Measurements from ENCODE around the gene NTM. TPM values are rescaled to one million over a fixed set of nuclear protein-coding genes. Genes with fewer than 3 reads are reported as not detected.

Gene NTM
- total RNA-seq, 1 donor from 2014 or later = not detected

DNA sequence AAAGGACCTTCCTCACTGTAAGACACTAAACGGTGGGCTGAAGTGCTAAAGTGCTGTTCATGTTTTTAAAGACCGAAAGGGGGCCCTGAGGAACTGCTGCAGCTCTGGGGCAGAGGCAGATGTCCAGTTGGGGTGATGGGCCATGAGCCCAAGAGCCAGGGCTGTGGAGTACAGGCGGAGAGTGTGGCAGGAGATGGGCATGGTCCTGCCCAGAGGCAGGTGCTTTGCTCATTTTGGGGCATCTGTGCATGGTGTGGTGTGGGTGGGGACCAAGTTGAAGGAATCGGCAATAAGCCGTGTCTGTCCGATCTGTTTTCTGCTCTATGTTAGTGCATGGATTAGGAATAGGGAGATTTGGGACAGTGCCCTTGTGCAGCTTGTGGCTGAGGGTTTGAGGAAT is 258.3 kb downstream of the NTM start:
- ATAC-seq (no peak), DNase-seq (ENCODE audit: low spot score) (no peak)

GRCh38 chr11:131629925-131630540 is 259.6 kb downstream of the NTM start:
- DNase-seq (ENCODE audit: low spot score) (no peak), ATAC-seq (no peak)

- ATAC-seq (no peak), DNase-seq (ENCODE audit: low spot score) (no peak)
Measured at GRCh38 chr11:131632971-131633370, 262.6 kb downstream of the NTM start.

- DNase-seq (ENCODE audit: low spot score) (no peak), ATAC-seq (no peak)
Measured at GRCh38 chr11:131633921-131634715, 263.7 kb downstream of the NTM start.

DNA sequence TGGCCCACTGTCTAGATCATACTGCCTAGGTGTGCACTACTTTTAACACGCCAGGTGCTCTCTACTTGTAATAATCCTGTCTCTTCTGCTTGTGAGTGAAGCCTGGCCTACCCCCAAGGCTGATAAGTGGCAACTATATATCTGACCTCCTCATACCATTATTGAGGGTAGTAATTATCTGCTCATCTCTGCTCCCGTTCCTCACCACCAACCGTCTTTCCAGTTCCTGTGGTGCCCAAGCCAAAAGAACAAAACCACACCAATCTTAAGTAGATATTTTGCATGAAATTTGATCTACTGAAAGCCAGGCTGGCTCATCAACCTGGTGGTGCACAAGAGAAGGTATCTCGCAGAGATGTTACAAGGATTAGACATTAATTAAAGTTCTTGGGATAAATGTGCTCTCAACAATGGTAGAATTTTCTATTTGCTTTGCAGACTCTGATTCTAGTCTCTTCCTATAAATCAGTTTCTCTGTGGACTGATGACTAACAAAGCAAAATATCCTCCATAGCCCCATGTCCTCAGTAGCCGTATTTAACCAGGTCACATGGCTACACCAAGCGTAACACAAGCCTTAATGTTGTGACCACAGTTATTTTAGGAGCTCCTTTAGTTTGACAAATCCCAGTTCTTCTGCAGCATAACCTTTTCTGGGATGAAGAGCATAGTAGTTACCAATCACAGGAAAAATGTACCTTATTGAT is 267.2 kb downstream of the NTM start:
- DNase-seq (ENCODE audit: low spot score) (no peak), ATAC-seq (no peak)

- ATAC-seq = no peak
- DNase-seq (ENCODE audit: low spot score) = no peak
Measured at GRCh38 chr11:131638889-131639288, 268.5 kb downstream of the NTM start.

GRCh38 chr11:131640320-131640719 is 269.9 kb downstream of the NTM start:
- no peak for DNase-seq (ENCODE audit: low spot score)
- ATAC-seq = no peak

- ATAC-seq = no peak
- DNase-seq (ENCODE audit: low spot score) = no peak
Measured at GRCh38 chr11:131642756-131643531, 272.5 kb downstream of the NTM start.

GRCh38 chr11:131644204-131644795 is 273.9 kb downstream of the NTM start:
- DNase-seq (ENCODE audit: low spot score) (no peak), ATAC-seq (no peak)

DNA sequence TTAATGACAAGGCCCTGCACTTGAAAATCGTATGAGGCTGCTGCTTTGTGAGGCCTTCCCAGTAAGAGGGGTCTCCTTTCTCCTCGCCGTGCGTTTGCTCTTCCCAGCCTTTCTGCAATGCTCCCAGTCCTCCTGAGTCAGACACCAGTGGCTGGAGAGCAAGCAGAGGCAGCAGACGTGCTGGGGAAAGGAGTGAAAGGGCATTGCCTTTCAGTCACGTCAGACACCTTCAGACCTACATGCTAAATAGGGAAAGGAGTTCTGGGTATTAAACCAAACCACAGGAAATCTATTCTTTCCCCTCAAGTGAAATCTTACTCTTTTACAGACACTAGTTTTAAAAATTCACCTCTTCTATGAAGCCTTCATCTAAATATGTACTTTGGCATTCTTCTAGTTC is 274.8 kb downstream of the NTM start:
- ATAC-seq (no peak), DNase-seq (ENCODE audit: low spot score) (no peak)

DNA sequence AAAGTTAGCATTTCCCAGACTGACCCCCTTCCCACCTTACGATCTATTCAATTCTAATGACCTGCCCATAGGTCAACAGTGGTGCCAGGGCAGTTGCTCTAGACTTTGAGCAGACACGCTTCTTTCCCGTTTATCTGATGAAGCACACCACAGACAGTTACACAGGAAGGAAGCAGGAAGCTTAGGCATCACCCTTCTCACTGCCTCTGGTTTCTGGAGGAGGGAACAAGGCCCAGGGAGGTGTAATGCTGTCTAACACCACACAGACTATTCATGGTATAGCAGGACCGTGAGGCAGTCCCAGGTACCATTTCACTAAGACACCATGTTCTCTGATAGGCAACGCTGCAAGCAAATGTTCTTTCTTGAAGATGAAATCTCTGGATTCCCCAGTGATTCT is 279.4 kb downstream of the NTM start:
- ATAC-seq = no peak

DNA sequence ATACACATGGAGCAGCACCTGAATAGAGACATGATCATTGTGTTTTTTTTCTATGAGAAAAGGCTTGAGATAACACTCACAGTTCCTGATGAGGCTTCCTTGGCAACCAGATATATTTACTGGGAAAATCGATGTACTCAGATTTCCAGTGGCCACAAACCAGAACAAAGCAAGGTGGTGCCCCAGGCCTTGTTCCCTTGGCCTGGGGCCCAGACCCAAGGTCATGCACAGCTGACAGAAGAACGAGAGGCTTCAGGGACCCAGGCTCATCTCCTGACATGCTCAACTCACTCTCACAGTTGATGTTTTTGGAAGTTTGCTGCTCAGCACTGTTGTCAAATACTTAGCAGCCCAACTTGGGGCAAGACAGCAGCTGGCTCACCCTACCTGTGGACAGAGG is 281.8 kb downstream of the NTM start:
- DNase-seq (ENCODE audit: low spot score) (no peak), ATAC-seq (no peak)

More for the DNA sequence above, 279.4 kb downstream of the NTM start:
- DNase-seq (ENCODE audit: low spot score) = no peak

GRCh38 chr11:131653260-131653659 is 282.8 kb downstream of the NTM start:
- ATAC-seq (no peak), DNase-seq (ENCODE audit: low spot score) (no peak)

GRCh38 chr11:131654849-131655248 is 284.4 kb downstream of the NTM start:
- DNase-seq (ENCODE audit: low spot score) = no peak
- no peak for ATAC-seq

GRCh38 chr11:131656179-131656838 is 285.9 kb downstream of the NTM start:
- DNase-seq (ENCODE audit: low spot score) = no peak
- ATAC-seq = no peak

GRCh38 chr11:131656839-131657211 is 286.4 kb downstream of the NTM start:
- DNase-seq (ENCODE audit: low spot score) = no peak
- ATAC-seq = no peak

GRCh38 chr11:131658414-131658813 is 288.0 kb downstream of the NTM start:
- ATAC-seq (no peak), DNase-seq (ENCODE audit: low spot score) (no peak)

GRCh38 chr11:131658952-131659351 is 288.5 kb downstream of the NTM start:
- ATAC-seq (no peak), DNase-seq (ENCODE audit: low spot score) (peak; percentile 10)

DNA sequence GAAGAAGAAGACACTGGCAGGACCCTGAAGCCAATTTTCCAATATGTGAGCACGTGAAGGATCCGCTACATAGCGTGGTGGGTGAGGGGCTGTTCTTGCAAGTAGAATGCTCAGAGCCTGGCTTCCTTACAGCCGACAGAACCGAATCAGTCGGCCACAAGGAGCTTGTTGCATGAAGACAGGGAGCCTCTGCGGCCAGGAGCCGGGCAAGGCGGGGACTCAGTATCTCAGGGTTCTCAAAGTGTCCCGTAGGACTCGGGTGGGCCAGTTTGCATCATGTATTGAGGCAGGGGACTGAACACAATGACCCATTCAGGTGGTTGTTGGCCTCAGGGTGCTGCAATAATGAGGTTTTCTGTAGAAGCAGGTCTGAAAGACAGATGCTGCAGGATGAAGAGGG is 289.5 kb downstream of the NTM start:
- ATAC-seq = no peak

GRCh38 chr11:131661132-131661531 is 290.7 kb downstream of the NTM start:
- DNase-seq (ENCODE audit: low spot score) (no peak), ATAC-seq (no peak)

More for the DNA sequence above, 289.5 kb downstream of the NTM start:
- no peak for DNase-seq (ENCODE audit: low spot score)
